ENCODE data around the gene CROCC2. TPM values are rescaled to one million over a fixed set of nuclear protein-coding genes. Genes with fewer than 3 reads are reported as not detected.

Gene CROCC2
- total RNA-seq, 1 donor from 2014 or later, result not detected

GRCh38 chr2:240994171-240994896 lies 88.2 kb downstream of the CROCC2 start:
- H3K27ac Mint-ChIP-seq (ENCODE audit: unreplicated experiment), result no peak overlapping the region
- TF ChIP-seq, protein P1, sequence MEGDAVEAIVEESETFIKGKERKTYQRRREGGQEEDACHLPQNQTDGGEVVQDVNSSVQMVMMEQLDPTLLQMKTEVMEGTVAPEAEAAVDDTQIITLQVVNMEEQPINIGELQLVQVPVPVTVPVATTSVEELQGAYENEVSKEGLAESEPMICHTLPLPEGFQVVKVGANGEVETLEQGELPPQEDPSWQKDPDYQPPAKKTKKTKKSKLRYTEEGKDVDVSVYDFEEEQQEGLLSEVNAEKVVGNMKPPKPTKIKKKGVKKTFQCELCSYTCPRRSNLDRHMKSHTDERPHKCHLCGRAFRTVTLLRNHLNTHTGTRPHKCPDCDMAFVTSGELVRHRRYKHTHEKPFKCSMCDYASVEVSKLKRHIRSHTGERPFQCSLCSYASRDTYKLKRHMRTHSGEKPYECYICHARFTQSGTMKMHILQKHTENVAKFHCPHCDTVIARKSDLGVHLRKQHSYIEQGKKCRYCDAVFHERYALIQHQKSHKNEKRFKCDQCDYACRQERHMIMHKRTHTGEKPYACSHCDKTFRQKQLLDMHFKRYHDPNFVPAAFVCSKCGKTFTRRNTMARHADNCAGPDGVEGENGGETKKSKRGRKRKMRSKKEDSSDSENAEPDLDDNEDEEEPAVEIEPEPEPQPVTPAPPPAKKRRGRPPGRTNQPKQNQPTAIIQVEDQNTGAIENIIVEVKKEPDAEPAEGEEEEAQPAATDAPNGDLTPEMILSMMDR (IDR thresholded peaks at IDR 0.05; ENCODE audit: unreplicated experiment), result no peak
- no peak for DNase-seq (ENCODE audit: low spot score)
- no peaks in the 10 kb centered on the region for H3K36me3 Mint-ChIP-seq (ENCODE audit: low read depth, unreplicated experiment)
- H3K27me3 Mint-ChIP-seq (ENCODE audit: unreplicated experiment), result peaks cover 9% of the 10 kb centered on the region
- H3K4me3 Mint-ChIP-seq (ENCODE audit: unreplicated experiment), result no peak overlapping the region
- no peaks in the 10 kb centered on the region for H3K4me1 Mint-ChIP-seq (ENCODE audit: unreplicated experiment)
- H3K9me3 Mint-ChIP-seq (ENCODE audit: unreplicated experiment), result no peaks in the 10 kb centered on the region

DNA sequence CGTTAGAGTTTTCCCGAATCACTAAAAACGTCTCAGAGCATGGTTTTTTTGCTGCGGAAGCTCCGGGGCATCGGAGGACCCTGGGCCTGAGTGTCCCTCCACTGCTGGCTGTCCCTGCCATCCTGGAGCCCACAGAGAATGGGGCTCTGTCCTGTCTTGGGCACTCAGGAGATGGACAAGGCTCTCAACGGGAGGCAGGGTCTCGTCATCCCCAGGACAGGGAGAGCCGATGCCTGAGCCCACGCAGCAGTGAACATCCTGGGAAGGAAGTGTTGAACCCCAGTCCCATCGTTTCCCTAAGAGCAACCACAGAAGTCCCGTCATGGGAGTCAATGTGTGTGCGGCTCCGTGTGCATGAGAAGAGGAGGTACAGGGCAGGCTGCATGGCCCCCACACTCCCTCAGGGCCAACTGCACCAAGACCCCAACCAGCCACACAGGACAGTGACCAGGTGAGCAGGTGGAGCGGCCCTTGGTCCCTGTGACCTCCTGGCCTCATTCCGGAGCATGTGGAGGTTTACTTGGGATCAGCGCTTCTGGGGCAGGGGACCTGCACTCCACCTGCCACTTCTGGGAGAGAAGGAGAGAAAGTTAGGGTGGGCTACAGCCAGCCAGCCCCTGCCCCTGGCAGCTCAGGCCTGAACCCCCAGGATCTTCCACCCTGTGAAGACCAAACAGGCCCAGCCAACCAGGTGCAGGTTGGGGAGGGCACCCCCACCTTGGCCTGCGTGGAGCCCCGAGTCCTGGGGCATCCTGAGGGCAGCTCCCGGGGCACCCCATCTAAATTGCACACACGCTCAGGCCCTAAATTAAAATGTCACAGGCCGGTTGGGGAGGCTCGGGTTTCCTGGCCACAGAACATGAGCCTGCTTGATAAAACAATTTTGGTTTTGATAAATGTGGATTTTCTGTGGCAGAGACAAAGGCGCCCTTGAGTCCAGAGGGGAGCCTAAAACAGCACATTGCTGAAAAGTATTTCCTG lies 89.2 kb downstream of the CROCC2 start:
- no peak overlapping the region for H3K27ac Mint-ChIP-seq (ENCODE audit: unreplicated experiment)
- DNase-seq (ENCODE audit: low spot score), result no peak

DNA sequence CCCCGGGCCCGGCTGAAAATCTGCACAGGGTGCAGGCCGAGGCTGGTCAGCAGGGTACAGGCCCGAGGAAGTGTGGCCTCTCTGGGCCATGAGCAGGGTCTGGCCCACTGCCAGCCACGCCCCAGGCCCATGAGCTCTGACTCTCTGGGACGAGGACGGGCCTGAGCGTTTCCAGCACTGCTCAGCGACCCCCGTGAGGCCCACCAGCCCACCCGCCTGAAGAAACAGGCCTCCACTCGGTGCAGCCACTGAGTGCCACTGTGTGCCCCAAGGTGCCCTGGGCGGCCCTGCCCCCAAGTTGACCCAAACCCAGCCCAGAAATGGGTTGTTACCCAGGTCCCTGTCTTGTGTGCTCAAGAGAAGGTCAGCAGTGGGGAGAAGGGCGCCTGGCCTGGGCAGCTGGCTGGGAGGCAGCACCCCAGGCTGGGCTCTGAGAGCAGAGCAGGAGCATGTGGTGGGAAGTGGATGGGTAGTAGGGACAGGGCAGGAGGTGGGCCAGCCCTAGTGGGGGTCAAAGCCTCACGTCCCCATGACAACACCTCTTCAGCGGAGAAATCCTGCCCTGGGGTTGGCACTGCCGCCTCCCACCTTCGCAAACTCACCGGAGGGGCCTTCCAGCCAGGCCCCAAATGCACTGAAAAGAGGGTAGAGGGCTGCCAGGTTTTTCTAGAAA lies 90.2 kb downstream of the CROCC2 start:
- TF ChIP-seq, protein P1 (IDR thresholded peaks at IDR 0.05; ENCODE audit: unreplicated experiment), result no peak
- peaks cover 10% of the 10 kb centered on the region for H3K36me3 Mint-ChIP-seq (ENCODE audit: low read depth, unreplicated experiment)
- H3K27me3 Mint-ChIP-seq (ENCODE audit: unreplicated experiment), result peaks cover 18% of the 10 kb centered on the region
- no peak overlapping the region for H3K27ac Mint-ChIP-seq (ENCODE audit: unreplicated experiment)
- H3K4me3 Mint-ChIP-seq (ENCODE audit: unreplicated experiment), result no peak overlapping the region
- no peak for DNase-seq (ENCODE audit: low spot score)
- H3K9me3 Mint-ChIP-seq (ENCODE audit: unreplicated experiment), result no peaks in the 10 kb centered on the region
- H3K4me1 Mint-ChIP-seq (ENCODE audit: unreplicated experiment), result peaks cover 3% of the 10 kb centered on the region

More for the DNA sequence above, 89.2 kb downstream of the CROCC2 start:
- peaks cover 3% of the 10 kb centered on the region for H3K4me1 Mint-ChIP-seq (ENCODE audit: unreplicated experiment)
- H3K9me3 Mint-ChIP-seq (ENCODE audit: unreplicated experiment), result no peaks in the 10 kb centered on the region
- TF ChIP-seq, protein P1 (IDR thresholded peaks at IDR 0.05; ENCODE audit: unreplicated experiment), result no peak
- H3K36me3 Mint-ChIP-seq (ENCODE audit: low read depth, unreplicated experiment), result peaks cover 7% of the 10 kb centered on the region
- peaks cover 18% of the 10 kb centered on the region for H3K27me3 Mint-ChIP-seq (ENCODE audit: unreplicated experiment)
- no peak overlapping the region for H3K4me3 Mint-ChIP-seq (ENCODE audit: unreplicated experiment)

DNA sequence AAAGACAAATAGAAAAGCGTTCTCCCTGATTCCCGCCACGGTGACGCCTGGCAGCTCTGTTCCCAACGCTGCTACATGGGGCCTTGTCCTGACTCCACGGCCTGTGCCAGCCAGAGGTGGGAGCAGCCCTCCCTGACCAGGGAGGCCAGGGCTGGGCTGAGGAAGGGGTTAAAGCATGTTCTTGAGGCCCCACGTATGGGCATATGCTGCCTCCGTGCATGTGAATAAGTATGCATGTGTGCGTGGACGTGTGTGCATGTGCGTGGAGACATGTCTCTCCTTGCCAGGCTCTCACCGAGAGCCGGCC lies 90.7 kb downstream of the CROCC2 start:
- DNase-seq (ENCODE audit: low spot score), result no peak
- TF ChIP-seq, protein P1 (IDR thresholded peaks at IDR 0.05; ENCODE audit: unreplicated experiment), result no peak
- H3K4me1 Mint-ChIP-seq (ENCODE audit: unreplicated experiment), result peaks cover 3% of the 10 kb centered on the region
- H3K27ac Mint-ChIP-seq (ENCODE audit: unreplicated experiment), result no peak overlapping the region
- no peaks in the 10 kb centered on the region for H3K9me3 Mint-ChIP-seq (ENCODE audit: unreplicated experiment)
- H3K36me3 Mint-ChIP-seq (ENCODE audit: low read depth, unreplicated experiment), result peaks cover 10% of the 10 kb centered on the region
- H3K27me3 Mint-ChIP-seq (ENCODE audit: unreplicated experiment), result peaks cover 20% of the 10 kb centered on the region
- H3K4me3 Mint-ChIP-seq (ENCODE audit: unreplicated experiment), result no peak overlapping the region
